Liver (tissue), 9 donors: ENCODE data around the gene TSGA10IP. TPM values are rescaled to one million over a fixed set of nuclear protein-coding genes. Genes with fewer than 3 reads are reported as not detected.

Source experiments
- DNase-seq: peaks from one replicate; pipeline ENCODE4 v3.0.0-alpha.2; 2017; ENCODE audit warnings: low spot score
- H3K27ac ChIP-seq, 2 donors: one replicate each; pipeline ENCODE4 v1.7.0; 2013; ENCODE audit warnings: inconsistent platforms in 2 of 2, low read length in 2 of 2, control low read depth in 1 of 2, low read depth in 1 of 2, mild to moderate bottlenecking in 1 of 2
- H3K27me3 ChIP-seq, 4 donors: one replicate each; pipeline versions ENCODE4 v1.6.1 to v1.7.0; 2013; ENCODE audit warnings: low read length in 3 of 4, inconsistent platforms in 1 of 4, mild to moderate bottlenecking in 1 of 4, moderate library complexity in 1 of 4; ENCODE audit not compliant: control insufficient read depth in 4 of 4, insufficient read depth in 4 of 4
- H3K36me3 ChIP-seq, 4 donors: one replicate each; pipeline versions ENCODE4 v1.6.1 to v1.7.0; 2013; ENCODE audit warnings: low read length in 3 of 4, mild to moderate bottlenecking in 3 of 4, low read depth in 1 of 4, moderate library complexity in 1 of 4; ENCODE audit not compliant: control insufficient read depth in 4 of 4, insufficient read depth in 3 of 4
- H3K4me1 ChIP-seq, 4 donors: one replicate each; pipeline versions ENCODE4 v1.6.1 to v1.7.0; 2013; ENCODE audit warnings: low read length in 3 of 4, mild to moderate bottlenecking in 3 of 4, moderate library complexity in 1 of 4; ENCODE audit not compliant: control insufficient read depth in 4 of 4, insufficient read depth in 4 of 4
- H3K4me3 ChIP-seq, 3 donors: one replicate each; pipeline versions ENCODE4 v1.6.1 to v1.7.0; 2013; ENCODE audit warnings: low read length in 3 of 3, control low read depth in 1 of 3, low read depth in 1 of 3, mild to moderate bottlenecking in 1 of 3
- H3K9ac ChIP-seq, 2 donors: one replicate each; pipeline ENCODE4 v1.7.0; 2013; ENCODE audit warnings: low read length in 2 of 2, mild to moderate bottlenecking in 2 of 2, moderate library complexity in 2 of 2, control low read depth in 1 of 2, low read depth in 1 of 2
- H3K9me3 ChIP-seq, 4 donors: one replicate each; pipeline versions ENCODE4 v1.6.1 to v1.7.0; 2013; ENCODE audit warnings: low read length in 3 of 4; ENCODE audit not compliant: control insufficient read depth in 4 of 4
- EGR1 ChIP-seq, 2 donors: IDR thresholded peaks; 2 replicates each; pipeline ENCODE4 v1.6.1; 2016 to 2018; ENCODE audit warnings: antibody characterized with exemption in 2 of 2, low read depth in 2 of 2
- FOXA1 ChIP-seq: IDR thresholded peaks from 2 replicates; pipeline ENCODE4 v1.6.1; 2016; ENCODE audit warnings: antibody characterized with exemption
- FOXA2 ChIP-seq: IDR thresholded peaks from 2 replicates; pipeline ENCODE4 v1.6.1; 2016; ENCODE audit warnings: antibody characterized with exemption
- GABPA ChIP-seq, 2 donors: IDR thresholded peaks in 1 of 2; conservative IDR thresholded peaks in 1 of 2; 2 replicates each; pipeline ENCODE4 v1.6.1; 2016; ENCODE audit warnings: antibody characterized with exemption in 2 of 2, mild to moderate bottlenecking in 1 of 2, moderate library complexity in 1 of 2
- HNF4A ChIP-seq, 2 donors: conservative IDR thresholded peaks; 2 replicates each; pipeline ENCODE4 v1.6.1; 2016; ENCODE audit warnings: antibody characterized with exemption in 2 of 2, mild to moderate bottlenecking in 2 of 2
- HNF4G ChIP-seq: IDR thresholded peaks from 2 replicates; pipeline ENCODE4 v1.6.1; 2016; ENCODE audit warnings: antibody characterized with exemption
- JUND ChIP-seq, 2 donors: IDR thresholded peaks; 2 replicates each; pipeline ENCODE4 v1.6.1; 2016; ENCODE audit warnings: antibody characterized with exemption in 2 of 2
- MAX ChIP-seq: IDR thresholded peaks from 2 replicates; pipeline ENCODE4 v1.6.1; 2016; ENCODE audit warnings: antibody characterized with exemption
- NR2F2 ChIP-seq: IDR thresholded peaks from 2 replicates; pipeline ENCODE4 v1.6.1; 2016; ENCODE audit warnings: antibody characterized with exemption
- RAD21 ChIP-seq, 2 donors: IDR thresholded peaks; 2 replicates each; pipeline ENCODE4 v1.6.1; 2016; ENCODE audit warnings: antibody characterized with exemption in 2 of 2, mild to moderate bottlenecking in 2 of 2
- REST ChIP-seq: IDR thresholded peaks from 2 replicates; pipeline ENCODE4 v1.6.1; 2016; ENCODE audit warnings: antibody characterized with exemption, mild to moderate bottlenecking
- RXRA ChIP-seq, 2 donors: IDR thresholded peaks; 2 replicates each; pipeline ENCODE4 v1.6.1; 2017 to 2018; ENCODE audit warnings: antibody characterized with exemption in 2 of 2, mild to moderate bottlenecking in 1 of 2
- SP1 ChIP-seq: IDR thresholded peaks from 2 replicates; pipeline ENCODE4 v1.6.1; 2018; ENCODE audit warnings: antibody characterized with exemption, mild to moderate bottlenecking
- TAF1 ChIP-seq: conservative IDR thresholded peaks from 2 replicates; pipeline ENCODE4 v1.6.1; 2016; ENCODE audit warnings: antibody characterized with exemption, mild to moderate bottlenecking
- YY1 ChIP-seq: IDR thresholded peaks from 2 replicates; pipeline ENCODE4 v1.6.1; 2016; ENCODE audit warnings: antibody characterized with exemption, mild to moderate bottlenecking
- ZBTB33 ChIP-seq: IDR thresholded peaks from 2 replicates; pipeline ENCODE4 v1.6.1; 2016; ENCODE audit warnings: antibody characterized with exemption
- WGBS: extraction: QIAGEN DNeasy Blood & Tissue Kit; methylation state at CpG from one replicate; pipeline ENCODE4 v1.1.7; 2013; 5-methylcytosine and 5-hydroxymethylcytosine counted together
- polyA plus RNA-seq, 2 donors: library from polyadenylated mRNA; stranded (reverse) in 1 of 2; unstranded in 1 of 2; fragments of 200-250 nt in 1 of 2; fragments of >200 nt in 1 of 2; fragmentation: Nextera tagmentation in 1 of 2; extraction: Ambion mirVana in 1 of 2; gene quantifications; one replicate each; pipeline versions ENCODE4 v1.2.1 to v1.2.3, GENCODE V29; 2013 to 2015
- total RNA-seq, 2 donors: library from RNA; depleted of rRNA; stranded (reverse); fragments of >200 nt; gene quantifications; one replicate each; pipeline ENCODE4 v1.2.3, GENCODE V29; 2014
- TF ChIP-seq, protein P1 (sequence below): fragments of 150-350 bp; IDR thresholded peaks from 2 replicates; pipeline ENCODE4 v1.5.1; 2017; ENCODE audit warnings: improper control_type of control experiment, low read depth, low read length; ENCODE audit not compliant: missing input control
- donor health status: healthy.
- donor health status: healthy.
- donor health status: healthy.
- donor health status: healthy.
- donor health status: healthy.

TSGA10IP gene
- total and polyA plus RNA-seq, 4 donors: 0.02 TPM; not detected in 3

- WGBS: 45% methylated on average over 9 of the region's 9 CpGs
- no peak overlapping the region for H3K4me3 ChIP-seq
- DNase-seq: no peak
- H3K36me3 ChIP-seq: no peaks in the 10 kb centered on the region
- no peak overlapping the region for H3K9ac ChIP-seq
- H3K27me3 ChIP-seq: no peaks in the 10 kb centered on the region
- peaks cover 0 to 3% (median 1%) of the 10 kb centered on the region in 4 donors for H3K4me1 ChIP-seq
- no peaks in the 10 kb centered on the region for H3K9me3 ChIP-seq
- TF ChIP-seq NR2F2 (no peak), HNF4A (conservative IDR thresholded peaks at IDR 0.05) (no peak), ZBTB33 (no peak), FOXA1 (no peak), GABPA (IDR thresholded peaks at IDR 0.05 in 1 of 2, conservative IDR thresholded peaks at IDR 0.05 in 1 of 2) (no peak), SP1 (no peak), HNF4G (no peak), YY1 (no peak), MAX (no peak), RXRA (IDR thresholded peaks at IDR 0.05) (no peak), JUND (IDR thresholded peaks at IDR 0.05) (no peak), TAF1 (no peak), REST (no peak), RAD21 (IDR thresholded peaks at IDR 0.05) (no peak), EGR1 (IDR thresholded peaks at IDR 0.05; ENCODE audit: low read depth in 2 of 2) (no peak)
- TF ChIP-seq, protein P1, sequence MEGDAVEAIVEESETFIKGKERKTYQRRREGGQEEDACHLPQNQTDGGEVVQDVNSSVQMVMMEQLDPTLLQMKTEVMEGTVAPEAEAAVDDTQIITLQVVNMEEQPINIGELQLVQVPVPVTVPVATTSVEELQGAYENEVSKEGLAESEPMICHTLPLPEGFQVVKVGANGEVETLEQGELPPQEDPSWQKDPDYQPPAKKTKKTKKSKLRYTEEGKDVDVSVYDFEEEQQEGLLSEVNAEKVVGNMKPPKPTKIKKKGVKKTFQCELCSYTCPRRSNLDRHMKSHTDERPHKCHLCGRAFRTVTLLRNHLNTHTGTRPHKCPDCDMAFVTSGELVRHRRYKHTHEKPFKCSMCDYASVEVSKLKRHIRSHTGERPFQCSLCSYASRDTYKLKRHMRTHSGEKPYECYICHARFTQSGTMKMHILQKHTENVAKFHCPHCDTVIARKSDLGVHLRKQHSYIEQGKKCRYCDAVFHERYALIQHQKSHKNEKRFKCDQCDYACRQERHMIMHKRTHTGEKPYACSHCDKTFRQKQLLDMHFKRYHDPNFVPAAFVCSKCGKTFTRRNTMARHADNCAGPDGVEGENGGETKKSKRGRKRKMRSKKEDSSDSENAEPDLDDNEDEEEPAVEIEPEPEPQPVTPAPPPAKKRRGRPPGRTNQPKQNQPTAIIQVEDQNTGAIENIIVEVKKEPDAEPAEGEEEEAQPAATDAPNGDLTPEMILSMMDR: no peak
- no peak overlapping the region for H3K27ac ChIP-seq
These were observed 12.7 kb upstream of the TSGA10IP start for GRCh38 chr11:65932558-65932919.

- Histone ChIP-seq H3K27me3 (no peaks in the 10 kb centered on the region), H3K27ac (no peak overlapping the region), H3K36me3 (no peaks in the 10 kb centered on the region), H3K9ac (no peak overlapping the region), H3K9me3 (no peaks in the 10 kb centered on the region), H3K4me1 (no peaks in the 10 kb centered on the region), H3K4me3 (no peak overlapping the region)
- 84% methylated on average over 4 of the region's 4 CpGs for WGBS
- TF ChIP-seq HNF4G (no peak), FOXA2 (no peak), TAF1 (no peak), ZBTB33 (no peak), FOXA1 (no peak), NR2F2 (no peak), JUND (IDR thresholded peaks at IDR 0.05) (no peak)
- DNase-seq: no peak
These were observed 11.3 kb upstream of the TSGA10IP start for GRCh38 chr11:65934014-65934413.
